Measurements from ENCODE around the gene PRAMEF9. TPM values are rescaled to one million over a fixed set of nuclear protein-coding genes. Genes with fewer than 3 reads are reported as not detected.

PRAMEF9 gene
- total RNA-seq, 1 experiment from 2014 or later = not detected

Other genes with a start within 250 kb of the PRAMEF9 start
- gene PRAMEF6, start 224.3 kb upstream of the PRAMEF9 start, total RNA-seq (2014; rRNA removed; shearing (Covaris generic)) = not detected in 2 replicates
- not detected in 2 replicates for gene PRAMEF27, start 115.3 kb upstream of the PRAMEF9 start, total RNA-seq (2014; rRNA removed; shearing (Covaris generic))
- gene HNRNPCL3, start 111.1 kb upstream of the PRAMEF9 start, total RNA-seq (2014; rRNA removed; shearing (Covaris generic)) = not detected in 2 replicates
- gene PRAMEF25, start 101.1 kb upstream of the PRAMEF9 start, total RNA-seq (2014; rRNA removed; shearing (Covaris generic)) = not detected in 2 replicates
- not detected in 2 replicates for gene HNRNPCL2, start 55.0 kb upstream of the PRAMEF9 start, total RNA-seq (2014; rRNA removed; shearing (Covaris generic))
- gene PRAMEF26, start 15.8 kb upstream of the PRAMEF9 start, total RNA-seq (2014; rRNA removed; shearing (Covaris generic)) = not detected in 2 replicates
- not detected in 2 replicates for gene HNRNPCL4, start 6.2 kb upstream of the PRAMEF9 start, total RNA-seq (2014; rRNA removed; shearing (Covaris generic))
- not detected in 2 replicates for gene PRAMEF13, start 29.6 kb downstream of the PRAMEF9 start, total RNA-seq (2014; rRNA removed; shearing (Covaris generic))
- not detected in 2 replicates for gene PRAMEF18, start 54.3 kb downstream of the PRAMEF9 start, total RNA-seq (2014; rRNA removed; shearing (Covaris generic))
- not detected in 2 replicates for gene PRAMEF5, start 82.3 kb downstream of the PRAMEF9 start, total RNA-seq (2014; rRNA removed; shearing (Covaris generic))
- not detected in 2 replicates for gene PRAMEF8, start 113.3 kb downstream of the PRAMEF9 start, total RNA-seq (2014; rRNA removed; shearing (Covaris generic))
- not detected in 2 replicates for gene PRAMEF33, start 131.7 kb downstream of the PRAMEF9 start, total RNA-seq (2014; rRNA removed; shearing (Covaris generic))
- gene PRAMEF15, start 143.7 kb downstream of the PRAMEF9 start, total RNA-seq (2014; rRNA removed; shearing (Covaris generic)) = not detected in 2 replicates
- not detected in 2 replicates for gene PRAMEF14, start 175.3 kb downstream of the PRAMEF9 start, total RNA-seq (2014; rRNA removed; shearing (Covaris generic))
- gene PRAMEF19, start 200.1 kb downstream of the PRAMEF9 start, total RNA-seq (2014; rRNA removed; shearing (Covaris generic)) = not detected in 2 replicates
- not detected in 2 replicates for gene PRAMEF17, start 217.8 kb downstream of the PRAMEF9 start, total RNA-seq (2014; rRNA removed; shearing (Covaris generic))
- not detected in 2 replicates for gene PRAMEF20, start 238.6 kb downstream of the PRAMEF9 start, total RNA-seq (2014; rRNA removed; shearing (Covaris generic))